H1 (cell line): Measurements from ENCODE around the gene RAD23A. TPM values are rescaled to one million over a fixed set of nuclear protein-coding genes. Genes with fewer than 3 reads are reported as not detected.
A peak's percentile ranks its signal among the peaks of the same experiment; 100 is the strongest.
"Not testable (repeated sequence)": the region's sequence is repeated elsewhere in the genome, so short reads cannot be mapped to it uniquely, and the experiment has no call there.

Source experiments
- CTCF ChIA-PET: fragments of 300-600 bp; sonication (Branson Sonifier 250); formaldehyde crosslinking; loops from one replicate; lab custom pipeline; 2021; ENCODE audit not compliant: partially characterized antibody; lab: Charles Lee
- POLR2A ChIA-PET: fragments of 300-600 bp; sonication (Branson Sonifier 250); formaldehyde crosslinking; loops from one replicate; lab custom pipeline; 2021; ENCODE audit warnings: inconsistent platforms; ENCODE audit not compliant: partially characterized antibody; lab: Charles Lee
- DNase-seq, 2 experiments: peaks; one replicate each; pipeline versions ENCODE4 v3.0.0 to v3.0.0-alpha.2; 2010 to 2022; ENCODE audit warnings: low spot score in 2 of 2, low read depth in 1 of 2, mixed read lengths in 1 of 2
- FAIRE-seq: peaks from 2 replicates; lab custom pipeline; 2011; peaks lifted over from hg19 to GRCh38; lab: Jason Lieb, UNC
- H2AFZ ChIP-seq: 2 replicates; pipeline ENCODE4 v1.8.1; 2012; ENCODE audit warnings: low read length, inconsistent platforms
- H2AK5ac ChIP-seq: 2 replicates; pipeline ENCODE4 v1.6.1; 2013; ENCODE audit warnings: low read depth, low read length
- H2BK120ac ChIP-seq: replicated peaks from 2 replicates; pipeline ENCODE3; 2013; ENCODE audit warnings: low read depth, low read length, inconsistent platforms
- H2BK12ac ChIP-seq: 2 replicates; pipeline ENCODE4 v1.6.1; 2013; ENCODE audit warnings: low read depth, low read length
- H2BK15ac ChIP-seq: 2 replicates; pipeline ENCODE4 v1.6.1; 2013; ENCODE audit warnings: low read length
- H2BK20ac ChIP-seq: 2 replicates; pipeline ENCODE4 v1.6.1; 2013; ENCODE audit warnings: low read length
- H2BK5ac ChIP-seq: 2 replicates; pipeline ENCODE4 v1.6.1; 2013; ENCODE audit warnings: low read depth, low read length
- H3K14ac ChIP-seq: 2 replicates; pipeline ENCODE4 v1.6.1; 2013; ENCODE audit warnings: inconsistent platforms; ENCODE audit not compliant: insufficient read length
- H3K18ac ChIP-seq: 2 replicates; pipeline ENCODE4 v1.6.1; 2013; ENCODE audit warnings: low read length; ENCODE audit errors: extremely low read depth
- H3K23ac ChIP-seq: 2 replicates; pipeline ENCODE4 v1.6.1; 2013; ENCODE audit warnings: inconsistent platforms; ENCODE audit not compliant: insufficient read length
- H3K23me2 ChIP-seq: 2 replicates; pipeline ENCODE4 v1.6.1; 2013; ENCODE audit warnings: low read depth, low read length
- H3K27ac ChIP-seq: 2 replicates; pipeline ENCODE4 v1.6.1; 2011; ENCODE audit warnings: low read depth, low read length, inconsistent platforms
- H3K27me3 ChIP-seq, 4 experiments: replicated peaks in 1 of 4; 1 replicate in 1 of 4; 2 replicates in 3 of 4; pipeline versions ENCODE4 v1.6.1 to v1.8.1; 2011 to 2013; ENCODE audit warnings: low read length in 3 of 4, mild to moderate bottlenecking in 3 of 4, inconsistent platforms in 2 of 4, mixed read lengths in 2 of 4, moderate library complexity in 1 of 4; ENCODE audit not compliant: control insufficient read depth in 3 of 4, insufficient read depth in 3 of 4; ENCODE audit errors: extremely low read depth in 1 of 4
- H3K36me3 ChIP-seq, 4 experiments: 2 replicates each; pipeline versions ENCODE4 v1.6.1 to v1.8.1; 2011 to 2013; ENCODE audit warnings: mild to moderate bottlenecking in 4 of 4, low read length in 3 of 4, moderate library complexity in 2 of 4, control low read depth in 1 of 4, inconsistent platforms in 1 of 4; ENCODE audit not compliant: insufficient read depth in 4 of 4, control insufficient read depth in 2 of 4
- H3K4ac ChIP-seq: replicated peaks from 2 replicates; pipeline ENCODE3; 2013; ENCODE audit warnings: low read length, low read depth, mixed read lengths, inconsistent platforms; ENCODE audit not compliant: insufficient read length
- H3K4me1 ChIP-seq, 4 experiments: replicated peaks in 1 of 4; 1 replicate in 1 of 4; 2 replicates in 3 of 4; pipeline versions ENCODE4 v1.6.1 to v1.8.1; 2011 to 2013; ENCODE audit warnings: low read length in 3 of 4, inconsistent platforms in 2 of 4, mixed read lengths in 1 of 4; ENCODE audit not compliant: insufficient read depth in 4 of 4, control insufficient read depth in 3 of 4
- H3K4me2 ChIP-seq, 2 experiments: 2 replicates each; pipeline versions ENCODE4 v1.6.1 to v1.8.1; 2011 to 2013; ENCODE audit warnings: low read depth in 2 of 2, low read length in 2 of 2, control low read depth in 1 of 2, inconsistent platforms in 1 of 2, mild to moderate bottlenecking in 1 of 2; ENCODE audit not compliant: insufficient read depth in 1 of 2
- H3K4me3 ChIP-seq, 4 experiments: fragments of 200-600, 300-600 bp in 1 of 4; sonication (generic), shearing (Covaris generic), sonication (Bioruptor Twin) in 1 of 4; 2 replicates each; pipeline versions ENCODE4 v1.5.1 to v1.8.1; 2011 to 2016; ENCODE audit warnings: low read length in 4 of 4, low read depth in 3 of 4, control low read depth in 2 of 4, inconsistent platforms in 2 of 4, mild to moderate bottlenecking in 2 of 4, mixed read lengths in 1 of 4, moderate library complexity in 1 of 4; ENCODE audit not compliant: insufficient read depth in 2 of 4; ENCODE audit errors: extremely low read depth in 1 of 4
- H3K56ac ChIP-seq: replicated peaks from 2 replicates; pipeline ENCODE3; 2013; ENCODE audit warnings: low read depth, mild to moderate bottlenecking, mixed read lengths, low read length, inconsistent platforms; ENCODE audit not compliant: insufficient read length
- H3K79me1 ChIP-seq: 2 replicates; pipeline ENCODE4 v1.6.1; 2013; ENCODE audit warnings: low read depth, low read length, control low read depth
- H3K79me2 ChIP-seq, 2 experiments: 2 replicates each; pipeline versions ENCODE4 v1.6.1 to v1.8.1; 2012 to 2013; ENCODE audit warnings: low read length in 2 of 2, mild to moderate bottlenecking in 2 of 2, inconsistent platforms in 1 of 2; ENCODE audit not compliant: insufficient read depth in 2 of 2, control insufficient read depth in 1 of 2
- H3K9ac ChIP-seq, 4 experiments: replicated peaks in 1 of 4; 1 replicate in 1 of 4; 2 replicates in 3 of 4; pipeline versions ENCODE4 v1.6.1 to v1.8.1; 2011 to 2013; ENCODE audit warnings: low read depth in 3 of 4, low read length in 3 of 4, control low read depth in 2 of 4, mild to moderate bottlenecking in 2 of 4, moderate library complexity in 2 of 4, inconsistent platforms in 1 of 4; ENCODE audit errors: extremely low read depth in 1 of 4
- H3K9me3 ChIP-seq, 2 experiments: 2 replicates each; pipeline versions ENCODE4 v1.6.1 to v1.8.1; 2012 to 2013; ENCODE audit warnings: mild to moderate bottlenecking in 2 of 2, moderate library complexity in 2 of 2, control low read depth in 1 of 2, inconsistent platforms in 1 of 2, low read depth in 1 of 2, low read length in 1 of 2, mixed read lengths in 1 of 2; ENCODE audit not compliant: insufficient read depth in 2 of 2
- H4K20me1 ChIP-seq, 2 experiments: replicated peaks in 1 of 2; 2 replicates each; pipeline versions ENCODE3 to v1.8.1; 2011 to 2013; ENCODE audit warnings: inconsistent platforms in 2 of 2, low read length in 2 of 2, mild to moderate bottlenecking in 1 of 2; ENCODE audit not compliant: insufficient read depth in 2 of 2, control insufficient read depth in 1 of 2
- H4K5ac ChIP-seq: 2 replicates; pipeline ENCODE4 v1.6.1; 2013; ENCODE audit warnings: low read length, low read depth, mixed read lengths, inconsistent platforms; ENCODE audit not compliant: insufficient read length
- H4K8ac ChIP-seq: 2 replicates; pipeline ENCODE4 v1.8.0; 2013; ENCODE audit warnings: mild to moderate bottlenecking, moderate library complexity, low read length, inconsistent platforms; ENCODE audit not compliant: insufficient read depth; ENCODE audit errors: extremely low read depth
- H4K91ac ChIP-seq: replicated peaks from 2 replicates; pipeline ENCODE3; 2013; ENCODE audit warnings: low read length, mixed read lengths, inconsistent platforms; ENCODE audit not compliant: insufficient read length
- CTBP2 ChIP-seq: IDR thresholded peaks from 2 replicates; pipeline ENCODE4 v1.7.0; 2011; ENCODE audit warnings: borderline replicate concordance, mild to moderate bottlenecking, moderate library complexity, mixed read lengths, low read length; ENCODE audit not compliant: insufficient read depth, insufficient read length
- CTCF ChIP-seq, 3 experiments: IDR thresholded peaks; 1 replicate in 2 of 3; 2 replicates in 1 of 3; pipeline versions ENCODE4 v1.5.1 to v1.6.1; 2011; ENCODE audit warnings: low read length in 3 of 3, mild to moderate bottlenecking in 3 of 3, inconsistent platforms in 2 of 3, low read depth in 1 of 3, moderate library complexity in 1 of 3; ENCODE audit not compliant: insufficient read depth in 1 of 3; ENCODE audit errors: control extremely low read depth in 1 of 3
- HDAC2 ChIP-seq, 2 experiments: fragments of 300-600 bp in 1 of 2; sonication (generic) in 1 of 2; IDR thresholded peaks; 2 replicates each; pipeline ENCODE4 v1.6.1; 2011 to 2012; ENCODE audit warnings: low read depth in 2 of 2, low read length in 2 of 2, mild to moderate bottlenecking in 2 of 2, moderate library complexity in 2 of 2, borderline replicate concordance in 1 of 2, inconsistent platforms in 1 of 2
- JUND ChIP-seq: IDR thresholded peaks from 2 replicates; pipeline ENCODE4 v1.6.1; 2011; ENCODE audit warnings: mild to moderate bottlenecking, improper control_type of control experiment, low read length
- KDM5A ChIP-seq: fragments of 200-600 bp; IDR thresholded peaks from 2 replicates; pipeline ENCODE4 v1.7.1; 2012; ENCODE audit warnings: mild to moderate bottlenecking, low read length, inconsistent platforms, mixed read lengths
- MAFK ChIP-seq: IDR thresholded peaks from 2 replicates; pipeline ENCODE4 v1.6.1; 2012; ENCODE audit warnings: low read depth, mild to moderate bottlenecking, improper control_type of control experiment, low read length
- WGBS, 2 experiments: shearing (Covaris generic) in 1 of 2; methylation state at CpG; one replicate each; pipeline versions ENCODE4 v1.1.6 to v1.1.7; 2013 to 2015; ENCODE audit warnings: low lambda C conversion rate in 2 of 2, mixed read lengths in 2 of 2, inconsistent platforms in 1 of 2, low coverage in 1 of 2, missing lambda C conversion rate in 1 of 2; ENCODE audit not compliant: insufficient replicate concordance in 2 of 2, insufficient coverage in 1 of 2, insufficient read length in 1 of 2; ENCODE audit errors: extremely low coverage in 1 of 2, missing lambda C conversion rate in 1 of 2; 5-methylcytosine and 5-hydroxymethylcytosine counted together
- polyA plus RNA-seq, 7 experiments: library from polyadenylated mRNA; depleted of rRNA in 3 of 7; stranded (reverse) in 5 of 7; unstranded in 2 of 7; fragments of >200 nt in 5 of 7; fragments of 200-250 nt in 2 of 7; gene quantifications; 1 replicate in 5 of 7; 2 replicates in 1 of 7; 4 replicates in 1 of 7; pipeline versions ENCODE4 v1.2.1 to v1.2.3, GENCODE V29; 2011 to 2013; ENCODE audit warnings: missing spikeins in 2 of 7, mixed read lengths in 2 of 7
- total RNA-seq: library from RNA; stranded (reverse); fragmentation: NEBNext Ultra II Directional; extraction: Animal tissue kit (Norgen Biotek cat#: 25700); gene quantifications from 2 replicates; pipeline ENCODE4 v1.2.1, GENCODE V29; 2021

RAD23A gene
- total and polyA plus RNA-seq, 2 of the 8 experiments (the other 6 are each of a cell fraction or from before 2014, with no cell fraction given): 40.0 to 76.1 TPM

GRCh38 chr19:12913851-12914690 lies 31.6 kb upstream of the RAD23A start (continued):
- TF ChIP-seq HDAC2 (IDR thresholded peaks at IDR 0.05; ENCODE audit: borderline replicate concordance in 1 of 2, low read depth in 2 of 2, low read length in 2 of 2) (no peak), JUND (no peak), KDM5A (no peak), CTCF (IDR thresholded peaks at IDR 0.05; ENCODE audit: control extremely low read depth in 1 of 3, insufficient read depth in 1 of 3, low read depth in 1 of 3, low read length in 3 of 3) (no peak), MAFK (no peak), CTBP2 (no peak)

- H3K36me3 ChIP-seq, H3K27ac ChIP-seq, H3K9me3 ChIP-seq, H2BK5ac ChIP-seq, H3K4me3 ChIP-seq, H4K8ac ChIP-seq, CTCF ChIA-PET, FAIRE-seq, H3K79me2 ChIP-seq, H3K4ac ChIP-seq, H3K14ac ChIP-seq, H2AFZ ChIP-seq, H4K5ac ChIP-seq, DNase-seq, H3K56ac ChIP-seq, H4K91ac ChIP-seq, H2BK20ac ChIP-seq, H2BK120ac ChIP-seq, H3K23me2 ChIP-seq, H4K20me1 ChIP-seq, H3K9ac ChIP-seq, H3K79me1 ChIP-seq, H3K23ac ChIP-seq, H2BK15ac ChIP-seq, H2AK5ac ChIP-seq, H3K18ac ChIP-seq, H3K4me2 ChIP-seq: not testable (repeated sequence)
- H3K4me1 ChIP-seq: peaks cover 8 to 20% (median 15%) of the 10 kb centered on the region in 4 experiments
- 0 out of 2 replicates have a peak overlapping the region, but pooled peaks have one; percentile 1 for H2BK12ac ChIP-seq
- H3K27me3 ChIP-seq: peaks cover 6 to 12% (median 11%) of the 10 kb centered on the region in 4 experiments
- WGBS, 2 experiments: 93% methylated on average over 3 of the region's 4 CpGs; no CpG with 5 or more reads in 1 of the 2 experiments
- POLR2A ChIA-PET: interaction anchor here (1.0 to 13.9 kb wide), 6 partner anchors 11 to 36 kb away, joined by 3 to 180 read pairs (median 4); partner anchors contain the start of genes CALR and FARSA
These were observed 29.8 kb upstream of the RAD23A start for GRCh38 chr19:12915860-12916259.
